OCI-LY1 (cell line): ENCODE measurements around the gene ADAMTS9.

Experiments
- H2AFZ ChIP-seq: fragments of 200-600 bp; sonication (generic), shearing (Covaris generic); 2 replicates; pipeline ENCODE4 v1.6.0; 2014; ENCODE audit warnings: antibody characterized with exemption, mild to moderate bottlenecking, low read length
- H3F3A ChIP-seq: fragments of 200-600 bp; sonication (generic), shearing (Covaris generic); 2 replicates; pipeline ENCODE4 v1.6.0; 2014; ENCODE audit warnings: mild to moderate bottlenecking, antibody characterized with exemption, low read length, moderate library complexity; ENCODE audit not compliant: insufficient read depth
- H3K27ac ChIP-seq: fragments of 200-600 bp; sonication (generic); 2 replicates; pipeline ENCODE4 v1.5.1; 2014; ENCODE audit warnings: low read length, mixed run types, mild to moderate bottlenecking, low read depth; ENCODE audit not compliant: poor library complexity, severe bottlenecking
- H3K27me3 ChIP-seq: fragments of 200-600 bp; sonication (generic); 2 replicates; pipeline ENCODE4 v1.6.0; 2014; ENCODE audit warnings: antibody characterized with exemption, mild to moderate bottlenecking, low read length, moderate library complexity; ENCODE audit not compliant: insufficient read depth
- H3K36me3 ChIP-seq: fragments of 200-600 bp; sonication (generic); 2 replicates; pipeline ENCODE4 v1.6.1; 2014; ENCODE audit warnings: mild to moderate bottlenecking, antibody characterized with exemption, low read length, moderate library complexity, mixed read lengths; ENCODE audit not compliant: insufficient read depth
- H3K4me1 ChIP-seq: fragments of 200-600 bp; sonication (generic); 2 replicates; pipeline ENCODE4 v1.5.1; 2014; ENCODE audit warnings: mild to moderate bottlenecking, low read length, moderate library complexity; ENCODE audit not compliant: insufficient read depth, severe bottlenecking
- H3K4me2 ChIP-seq: fragments of 200-600 bp; sonication (generic), shearing (Covaris generic); 2 replicates; pipeline ENCODE4 v1.6.1; 2014; ENCODE audit warnings: low read length
- H3K4me3 ChIP-seq: fragments of 200-600 bp; sonication (generic); 2 replicates; pipeline ENCODE4 v1.5.1; 2014; ENCODE audit warnings: low read length, low read depth, mild to moderate bottlenecking, mixed read lengths; ENCODE audit not compliant: poor library complexity, severe bottlenecking
- H3K79me2 ChIP-seq: fragments of 200-600 bp; shearing (Covaris generic); 2 replicates; pipeline ENCODE4 v1.6.1; 2016; ENCODE audit warnings: mixed run types, low read length, mixed read lengths; ENCODE audit not compliant: insufficient read depth
- H3K9ac ChIP-seq: fragments of 200-600 bp; sonication (generic), shearing (Covaris generic); 2 replicates; pipeline ENCODE4 v1.6.1; 2014; ENCODE audit warnings: mild to moderate bottlenecking, low read length, mixed read lengths
- H3K9me2 ChIP-seq: fragments of 200-600 bp; sonication (generic), shearing (Covaris generic); 2 replicates; pipeline ENCODE4 v1.6.1; 2014; ENCODE audit warnings: low read depth, mild to moderate bottlenecking, low read length, mixed read lengths
- H3K9me3 ChIP-seq: fragments of 200-600 bp; shearing (Covaris generic); 2 replicates; pipeline ENCODE4 v1.6.1; 2014; ENCODE audit warnings: low read length, mixed read lengths
- H4K20me1 ChIP-seq: fragments of 200-600 bp; sonication (generic), shearing (Covaris generic); 2 replicates; pipeline ENCODE4 v1.6.0; 2016; ENCODE audit warnings: mild to moderate bottlenecking, low read length; ENCODE audit not compliant: insufficient read depth
- CTCF ChIP-seq: fragments of 200-600 bp; sonication (generic), shearing (Covaris generic); IDR thresholded peaks from 2 replicates; pipeline ENCODE4 v1.5.1; 2017; ENCODE audit warnings: mild to moderate bottlenecking, antibody characterized with exemption, low read length, moderate library complexity, mixed read lengths
- EZH2 ChIP-seq: fragments of 200-600 bp; sonication (generic), shearing (Covaris generic); IDR thresholded peaks from 2 replicates; pipeline ENCODE4 v1.8.0; 2017; ENCODE audit warnings: borderline replicate concordance, mixed run types, mild to moderate bottlenecking, antibody characterized with exemption, low read length, moderate library complexity, mixed read lengths

ADAMTS9 gene

GRCh38 chr3:64616953-64617352 is 70.8 kb downstream of the ADAMTS9 start:
- H3K36me3 ChIP-seq: no peaks in the 10 kb centered on the region
- H2AFZ ChIP-seq: no peak overlapping the region
- no peaks in the 10 kb centered on the region for H3K4me1 ChIP-seq
- H3K27me3 ChIP-seq: no peaks in the 10 kb centered on the region
- TF ChIP-seq EZH2 (no peak), CTCF (no peak)
- no peak overlapping the region for H3K27ac ChIP-seq
- H3K79me2 ChIP-seq: no peaks in the 10 kb centered on the region
- no peaks in the 10 kb centered on the region for H3F3A ChIP-seq
- H3K9ac ChIP-seq: no peak overlapping the region
- no peaks in the 10 kb centered on the region for H3K9me2 ChIP-seq
- H4K20me1 ChIP-seq: no peaks in the 10 kb centered on the region
- H3K9me3 ChIP-seq: no peaks in the 10 kb centered on the region
- H3K4me2 ChIP-seq: no peak overlapping the region
- H3K4me3 ChIP-seq: no peak overlapping the region

- no peak overlapping the region for H2AFZ ChIP-seq
- H3K27ac ChIP-seq: no peak overlapping the region
- TF ChIP-seq CTCF: no peak
- TF ChIP-seq EZH2: no peak
Observed at GRCh38 chr3:64612916-64613526, 74.8 kb downstream of the ADAMTS9 start.

GRCh38 chr3:64612082-64612860 is 75.5 kb downstream of the ADAMTS9 start:
- TF ChIP-seq CTCF: no peak
- no peak for TF ChIP-seq EZH2
- Histone ChIP-seq H4K20me1 (no peaks in the 10 kb centered on the region), H3K4me2 (no peak overlapping the region), H3K9ac (no peak overlapping the region), H3K36me3 (no peaks in the 10 kb centered on the region), H3K4me3 (no peak overlapping the region), H3K4me1 (no peaks in the 10 kb centered on the region), H3K27ac (no peak overlapping the region), H3K9me3 (no peaks in the 10 kb centered on the region), H3K9me2 (no peaks in the 10 kb centered on the region), H3F3A (no peaks in the 10 kb centered on the region), H2AFZ (no peak overlapping the region), H3K79me2 (no peaks in the 10 kb centered on the region), H3K27me3 (no peaks in the 10 kb centered on the region)

More at GRCh38 chr3:64612916-64613526, 74.8 kb downstream of the ADAMTS9 start:
- Histone ChIP-seq H3K9ac (no peak overlapping the region), H3K4me1 (no peaks in the 10 kb centered on the region), H3K4me2 (no peak overlapping the region), H3K27me3 (no peaks in the 10 kb centered on the region), H3K36me3 (no peaks in the 10 kb centered on the region), H3K79me2 (no peaks in the 10 kb centered on the region), H4K20me1 (no peaks in the 10 kb centered on the region), H3K4me3 (no peak overlapping the region), H3K9me3 (no peaks in the 10 kb centered on the region), H3K9me2 (no peaks in the 10 kb centered on the region), H3F3A (no peaks in the 10 kb centered on the region)
